Panc1 (cell line): ENCODE results near the gene MAGEA10. TPM values are rescaled to one million over a fixed set of nuclear protein-coding genes. Genes with fewer than 3 reads are reported as not detected.

Experiments
- ATAC-seq: fragments of 200-7000 bp; cut with Tn5 transposase; 2 replicates; pipeline ENCODE4 v1.9.1; 2020; ENCODE audit warnings: mild to moderate bottlenecking, moderate library complexity
- BruUV-seq: library from RNA; stranded (reverse); fragments of 400-500 nt; replicated peaks from 2 replicates; lab custom pipeline; 2021; lab: Mats Ljungman, UMichigan
- CTCF ChIA-PET: fragments of 300-600 bp; sonication (Branson Sonifier 250); formaldehyde crosslinking; loops from one replicate; lab custom pipeline; 2022; ENCODE audit warnings: antibody characterized with exemption; lab: Charles Lee
- POLR2A ChIA-PET: fragments of 300-600 bp; sonication (Branson Sonifier 250); formaldehyde crosslinking; loops from one replicate; lab custom pipeline; 2022; ENCODE audit warnings: antibody characterized with exemption; lab: Charles Lee
- DNase-seq: peaks from one replicate; pipeline ENCODE4 v3.0.0-alpha.2; 2010; ENCODE audit warnings: low read depth, low spot score
- H3K27ac ChIP-seq: 2 replicates; pipeline ENCODE4 v1.5.1; 2011; ENCODE audit warnings: mild to moderate bottlenecking, low read length, inconsistent platforms
- H3K27me3 ChIP-seq: fragments of 200-500 bp; sonication (Bioruptor generic); 2 replicates; pipeline ENCODE4 v1.6.0; 2014; ENCODE audit warnings: low read length, inconsistent platforms; ENCODE audit not compliant: control insufficient read depth, insufficient read depth
- H3K36me3 ChIP-seq: fragments of 200-500 bp; sonication (Bioruptor generic); 2 replicates; pipeline ENCODE4 v1.5.1; 2014; ENCODE audit warnings: inconsistent platforms, mild to moderate bottlenecking, low read length, moderate library complexity; ENCODE audit not compliant: control insufficient read depth, insufficient read depth
- H3K4me1 ChIP-seq: 2 replicates; pipeline ENCODE4 v1.5.1; 2011; ENCODE audit warnings: inconsistent platforms, mild to moderate bottlenecking, low read length, moderate library complexity; ENCODE audit not compliant: control insufficient read depth, insufficient read depth
- H3K4me3 ChIP-seq, 2 experiments: 2 replicates each; pipeline ENCODE4 v1.5.1; 2011 to 2012; ENCODE audit warnings: low read depth in 2 of 2, low read length in 2 of 2, mild to moderate bottlenecking in 2 of 2, inconsistent platforms in 1 of 2, moderate library complexity in 1 of 2
- H3K9me3 ChIP-seq: fragments of 200-500 bp; sonication (Bioruptor generic); 2 replicates; pipeline ENCODE4 v1.5.1; 2014; ENCODE audit warnings: low read depth, mild to moderate bottlenecking, inconsistent platforms, low read length, moderate library complexity; ENCODE audit not compliant: control insufficient read depth, insufficient read depth
- CTCF ChIP-seq: fragments of 450-650 bp; IDR thresholded peaks from 2 replicates; pipeline ENCODE4 v1.5.1; 2017; ENCODE audit warnings: mild to moderate bottlenecking
- POLR2AphosphoS5 ChIP-seq: IDR thresholded peaks from 2 replicates; pipeline ENCODE4 v1.6.1; 2012; ENCODE audit warnings: mild to moderate bottlenecking, low read depth, low read length, moderate library complexity
- REST ChIP-seq, 2 experiments: IDR thresholded peaks; 2 replicates each; pipeline ENCODE4 v1.6.1; 2011 to 2012; ENCODE audit warnings: low read depth in 2 of 2, control low read depth in 1 of 2, low read length in 1 of 2, mild to moderate bottlenecking in 1 of 2, moderate library complexity in 1 of 2; ENCODE audit not compliant: insufficient read depth in 1 of 2
- SIN3A ChIP-seq: IDR thresholded peaks from 2 replicates; pipeline ENCODE4 v1.6.1; 2012; ENCODE audit warnings: low read depth, mild to moderate bottlenecking, low read length, moderate library complexity, borderline replicate concordance; ENCODE audit not compliant: insufficient read depth
- TCF7L2 ChIP-seq: IDR thresholded peaks from 2 replicates; pipeline ENCODE4 v1.6.1; 2011; ENCODE audit warnings: mild to moderate bottlenecking, low read depth, low read length, inconsistent platforms
- in situ Hi-C: cut with HindIII; loops from 2 replicates; pipeline ENCODE4 v1.10.0; 2016; ENCODE audit warnings: low sequenced_read_pairs, low pct_unique_long_range_greater_than_20kb
- intact Hi-C: fragments of 100-400 bp; cut with micrococcal nuclease; formaldehyde crosslinking; loops from one replicate; pipeline ENCODE4 v1.10.0; 2022; ENCODE audit not compliant: unreplicated experiment
- total RNA-seq: library from RNA; stranded (reverse); gene quantifications from one replicate; pipeline ENCODE4 v1.2.1, GENCODE V29; 2021; ENCODE audit not compliant: unreplicated experiment

The MAGEA10 gene
- total RNA-seq, 1 experiment from 2014 or later: not detected

- TF ChIP-seq SIN3A: no peak
- TF ChIP-seq TCF7L2: no peak
- TF ChIP-seq CTCF: no peak
- no peak for TF ChIP-seq REST (IDR thresholded peaks at IDR 0.05; ENCODE audit: insufficient read depth in 1 of 2, low read depth in 2 of 2, low read length in 1 of 2)
- TF ChIP-seq POLR2AphosphoS5: no peak
- POLR2A ChIA-PET: no interaction called here
- Histone ChIP-seq H3K4me1 (no peaks in the 10 kb centered on the region), H3K27me3 (no peaks in the 10 kb centered on the region), H3K36me3 (no peaks in the 10 kb centered on the region), H3K9me3 (no peaks in the 10 kb centered on the region), H3K27ac (no peak overlapping the region), H3K4me3 (no peak overlapping the region)
- no TSS peak for BruUV-seq
- no peak for ATAC-seq
- intact Hi-C loops (no loop called here), in situ Hi-C loops (no loop called here)
- CTCF ChIA-PET: no interaction called here
- no peak for DNase-seq
These were observed 1.2 kb upstream of the MAGEA10 start for GRCh38 chrX:152139589-152139988.

- no peak overlapping the region for H3K27ac ChIP-seq
- no peaks in the 10 kb centered on the region for H3K27me3 ChIP-seq
- intact Hi-C loops (no loop called here), in situ Hi-C loops (no loop called here)
- peak overlapping the region in 1 of 2 experiments; percentile 20; a peak in 1 of 4 replicates for H3K4me3 ChIP-seq
- CTCF ChIA-PET: no interaction called here
- POLR2A ChIA-PET: no interaction called here
- no peak for ATAC-seq
- H3K9me3 ChIP-seq: no peaks in the 10 kb centered on the region
- BruUV-seq: no TSS peak
- DNase-seq: no peak
- TF ChIP-seq SIN3A (no peak), POLR2AphosphoS5 (no peak), REST (IDR thresholded peaks at IDR 0.05; ENCODE audit: insufficient read depth in 1 of 2, low read depth in 2 of 2, low read length in 1 of 2) (no peak), CTCF (no peak), TCF7L2 (no peak)
- no peaks in the 10 kb centered on the region for H3K4me1 ChIP-seq
- no peaks in the 10 kb centered on the region for H3K36me3 ChIP-seq
These were observed 498 bp downstream of the MAGEA10 start for GRCh38 chrX:152137771-152138387.
